GM12878 (cell line): ENCODE results near the gene ZNF57. TPM values are rescaled to one million over a fixed set of nuclear protein-coding genes. Genes with fewer than 3 reads are reported as not detected.

ENCODE experiments used
- ATAC-seq: fragments of 200-7000 bp; cut with Tn5 transposase; 3 replicates; pipeline ENCODE4 v1.9.1; 2020; ENCODE audit warnings: mild to moderate bottlenecking, moderate library complexity
- BruUV-seq: library from RNA; stranded (reverse); fragments of 400-500 nt; replicated peaks from 2 replicates; lab custom pipeline; 2021; lab: Mats Ljungman, UMichigan
- CTCF ChIA-PET: fragments of 300-600 bp; sonication (Branson Sonifier 250); formaldehyde crosslinking; extraction: SDS; loops from one replicate; lab custom pipeline; 2021; ENCODE audit warnings: inconsistent platforms; lab: Yijun Ruan, JAX
- POLR2A ChIA-PET: fragments of 350-600 bp; formaldehyde crosslinking; extraction: SDS; loops from one replicate; lab custom pipeline; 2021; ENCODE audit warnings: inconsistent platforms; lab: Charles Lee
- RAD21 ChIA-PET: fragments of 300-600 bp; sonication (Branson Sonifier 250); formaldehyde crosslinking; loops from one replicate; lab custom pipeline; 2023; ENCODE audit warnings: antibody characterized with exemption; ENCODE audit not compliant: unreplicated experiment; lab: Charles Lee
- SMC1A ChIA-PET: fragments of 300-600 bp; sonication (Branson Sonifier 250); formaldehyde crosslinking; loops from one replicate; lab custom pipeline; 2023; ENCODE audit not compliant: unreplicated experiment, uncharacterized antibody; lab: Charles Lee
- DNase-seq: peaks from one replicate; pipeline ENCODE4 v3.0.0-alpha.2; 2011; ENCODE audit warnings: low read depth, low spot score
- FAIRE-seq: peaks from 3 replicates; lab custom pipeline; 2011; peaks lifted over from hg19 to GRCh38; lab: Jason Lieb, UNC
- H2AFZ ChIP-seq: 2 replicates; pipeline ENCODE4 v1.6.0; 2011; ENCODE audit warnings: low read depth, low read length, control low read depth; ENCODE audit not compliant: control insufficient read depth
- H3K27ac ChIP-seq: 2 replicates; pipeline ENCODE4 v1.5.1; 2011; ENCODE audit warnings: control low read depth; ENCODE audit not compliant: control insufficient read depth, insufficient read depth
- H3K27me3 ChIP-seq, 2 experiments: replicated peaks in 1 of 2; 2 replicates each; pipeline versions ENCODE4 v1.6.0 to v1.6.1; 2011; ENCODE audit warnings: low read length in 1 of 2; ENCODE audit not compliant: control insufficient read depth in 2 of 2, insufficient read depth in 2 of 2
- H3K36me3 ChIP-seq, 2 experiments: 2 replicates each; pipeline ENCODE4 v1.5.1; 2011; ENCODE audit warnings: low read length in 1 of 2; ENCODE audit not compliant: control insufficient read depth in 2 of 2, insufficient read depth in 2 of 2
- H3K4me1 ChIP-seq: 2 replicates; pipeline ENCODE4 v1.6.1; 2011; ENCODE audit warnings: mild to moderate bottlenecking, low read length, moderate library complexity, mixed read lengths; ENCODE audit not compliant: control insufficient read depth, insufficient read depth
- H3K4me2 ChIP-seq: 2 replicates; pipeline ENCODE4 v1.6.0; 2011; ENCODE audit warnings: control low read depth; ENCODE audit not compliant: control insufficient read depth, insufficient read depth
- H3K4me3 ChIP-seq: fragments of 200-600 bp; sonication (generic); 2 replicates; pipeline ENCODE4 v1.5.1; 2016
- H3K79me2 ChIP-seq: 2 replicates; pipeline ENCODE4 v1.6.0; 2011; ENCODE audit warnings: low read length; ENCODE audit not compliant: control insufficient read depth, insufficient read depth
- H3K9ac ChIP-seq: 2 replicates; pipeline ENCODE4 v1.8.0; 2011; ENCODE audit warnings: low read length, control low read depth, mixed read lengths; ENCODE audit not compliant: control insufficient read depth, insufficient read depth
- H3K9me3 ChIP-seq: replicated peaks from 3 replicates; pipeline ENCODE4 v1.5.1; 2011; ENCODE audit warnings: mild to moderate bottlenecking, low read length; ENCODE audit not compliant: control insufficient read depth, insufficient read depth
- H4K20me1 ChIP-seq: 2 replicates; pipeline ENCODE4 v1.6.0; 2011; ENCODE audit not compliant: control insufficient read depth, insufficient read depth
- CREM ChIP-seq: IDR thresholded peaks from 2 replicates; pipeline ENCODE4 v1.6.1; 2014; ENCODE audit warnings: antibody characterized with exemption, low read depth
- CTCF ChIP-seq, 3 experiments: IDR thresholded peaks in 2 of 3; conservative IDR thresholded peaks in 1 of 3; 2 replicates each; pipeline ENCODE4 v1.5.1; 2011; ENCODE audit warnings: low read depth in 3 of 3, low read length in 3 of 3, mild to moderate bottlenecking in 3 of 3, control low read depth in 2 of 3, moderate library complexity in 2 of 3, inconsistent platforms in 1 of 3, mixed read lengths in 1 of 3; ENCODE audit not compliant: control insufficient read depth in 2 of 3, insufficient read depth in 1 of 3; ENCODE audit errors: extremely low read depth in 1 of 3
- MEF2A ChIP-seq: IDR thresholded peaks from 2 replicates; pipeline ENCODE4 v1.6.1; 2011; ENCODE audit warnings: low read depth, mild to moderate bottlenecking, low read length, moderate library complexity; ENCODE audit not compliant: insufficient read depth
- MYB ChIP-seq: fragments of 150-350 bp; IDR thresholded peaks from 2 replicates; pipeline ENCODE4 v1.6.1; 2014; ENCODE audit warnings: mild to moderate bottlenecking, low read depth, low read length, borderline replicate concordance
- MYC ChIP-seq: IDR thresholded peaks from 2 replicates; pipeline ENCODE4 v1.6.1; 2011; ENCODE audit warnings: mild to moderate bottlenecking, low read length, moderate library complexity, inconsistent platforms; ENCODE audit not compliant: insufficient read depth, insufficient replicate concordance, insufficient read length, severe bottlenecking
- NBN ChIP-seq: fragments of 450-650 bp; IDR thresholded peaks from 2 replicates; pipeline ENCODE4 v1.6.1; 2016
- PAX5 ChIP-seq: IDR thresholded peaks from 2 replicates; pipeline ENCODE4 v1.6.1; 2011; ENCODE audit warnings: low read depth, low read length, borderline replicate concordance
- RAD21 ChIP-seq: IDR thresholded peaks from 2 replicates; pipeline ENCODE4 v1.6.1; 2011; ENCODE audit warnings: mild to moderate bottlenecking, low read depth, low read length, moderate library complexity; ENCODE audit not compliant: insufficient read depth
- TAF1 ChIP-seq: IDR thresholded peaks from 2 replicates; pipeline ENCODE4 v1.6.1; 2011; ENCODE audit warnings: mild to moderate bottlenecking, low read depth, low read length, borderline replicate concordance
- TARDBP ChIP-seq: IDR thresholded peaks from 2 replicates; pipeline ENCODE4 v1.6.1; 2016; ENCODE audit warnings: borderline replicate concordance
- ZBTB4 ChIP-seq: fragments of 450-650 bp; formaldehyde crosslinking; IDR thresholded peaks from 2 replicates; pipeline ENCODE4 v1.4.0; 2022; ENCODE audit warnings: mild to moderate bottlenecking, moderate library complexity
- WGBS: methylation state at CpG from one replicate; pipeline ENCODE4 v1.1.6; 2016; ENCODE audit warnings: low lambda C conversion rate; ENCODE audit not compliant: insufficient replicate concordance, insufficient coverage; ENCODE audit errors: missing lambda C conversion rate; 5-methylcytosine and 5-hydroxymethylcytosine counted together
- in situ Hi-C: fragments of 300-500 bp; cut with MboI; formaldehyde crosslinking; loops from 9 replicates; pipeline ENCODE4 v1.14.3; 2018; ENCODE audit warnings: mixed read lengths
- intact Hi-C: fragments of 100-400 bp; cut with micrococcal nuclease; formaldehyde crosslinking; loops from one replicate; pipeline ENCODE4 v1.14.2; 2022; ENCODE audit not compliant: unreplicated experiment
- polyA plus RNA-seq, 11 experiments: library from polyadenylated mRNA; depleted of rRNA in 4 of 11; unstranded in 6 of 11; stranded (reverse) in 5 of 11; fragments of >200 nt; fragmentation: Nextera tagmentation in 4 of 11; fragmentation: Illumina TruSeq in 1 of 11; extraction: Ambion mirVana in 4 of 11; extraction: Trizol in 1 of 11; gene quantifications; 1 replicate in 1 of 11; 2 replicates in 10 of 11; pipeline versions ENCODE4 v1.2.1 to v1.2.3, GENCODE V29; 2011 to 2016; ENCODE audit warnings: inconsistent platforms in 2 of 11, missing spikeins in 2 of 11, low read depth in 1 of 11
- total RNA-seq, 4 experiments: library from RNA; depleted of rRNA in 3 of 4; stranded (reverse); fragments of >200 nt in 3 of 4; fragmentation: Illumina TruSeq in 1 of 4; extraction: Trizol in 1 of 4; gene quantifications; 2 replicates each; pipeline versions ENCODE4 v1.2.1 to v1.2.3, GENCODE V29; 2013 to 2021
- TF ChIP-seq, protein P1 (sequence below): fragments of 450-650 bp; IDR thresholded peaks from 2 replicates; pipeline ENCODE4 v1.6.1; 2018; ENCODE audit warnings: mild to moderate bottlenecking, low read depth, moderate library complexity; ENCODE audit not compliant: partially characterized antibody

Gene ZNF57
- total and polyA plus RNA-seq, 10 of the 15 experiments (the other 5 are each of a cell fraction or from before 2014, with no cell fraction given) = 2.7 to 8.9 (median 5.8) TPM

DNA sequence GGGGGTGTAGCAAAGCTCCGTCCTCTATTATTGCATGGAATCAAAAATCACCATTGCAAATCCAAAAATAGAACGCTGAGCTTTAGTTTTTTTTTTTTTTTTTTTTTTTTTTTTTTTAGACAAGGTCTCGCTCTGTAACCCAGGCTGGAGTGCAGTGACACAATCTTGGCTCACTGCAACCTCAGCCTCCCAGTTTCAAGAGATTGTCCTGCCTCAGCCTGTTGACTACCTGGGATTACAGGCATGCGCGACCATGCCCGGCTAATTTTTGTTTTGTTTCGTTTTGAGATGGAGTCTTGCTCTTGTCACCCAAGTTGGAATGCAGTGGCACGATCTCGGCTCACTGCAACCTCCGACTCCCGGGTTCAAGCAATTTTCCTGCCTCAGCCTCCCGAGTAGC is 59.4 kb downstream of the ZNF57 start (continued):
- no peak for TF ChIP-seq MYB
- TF ChIP-seq PAX5 = no peak
- no peak for TF ChIP-seq MYC
- TF ChIP-seq MEF2A = no peak
- TF ChIP-seq, protein P1, sequence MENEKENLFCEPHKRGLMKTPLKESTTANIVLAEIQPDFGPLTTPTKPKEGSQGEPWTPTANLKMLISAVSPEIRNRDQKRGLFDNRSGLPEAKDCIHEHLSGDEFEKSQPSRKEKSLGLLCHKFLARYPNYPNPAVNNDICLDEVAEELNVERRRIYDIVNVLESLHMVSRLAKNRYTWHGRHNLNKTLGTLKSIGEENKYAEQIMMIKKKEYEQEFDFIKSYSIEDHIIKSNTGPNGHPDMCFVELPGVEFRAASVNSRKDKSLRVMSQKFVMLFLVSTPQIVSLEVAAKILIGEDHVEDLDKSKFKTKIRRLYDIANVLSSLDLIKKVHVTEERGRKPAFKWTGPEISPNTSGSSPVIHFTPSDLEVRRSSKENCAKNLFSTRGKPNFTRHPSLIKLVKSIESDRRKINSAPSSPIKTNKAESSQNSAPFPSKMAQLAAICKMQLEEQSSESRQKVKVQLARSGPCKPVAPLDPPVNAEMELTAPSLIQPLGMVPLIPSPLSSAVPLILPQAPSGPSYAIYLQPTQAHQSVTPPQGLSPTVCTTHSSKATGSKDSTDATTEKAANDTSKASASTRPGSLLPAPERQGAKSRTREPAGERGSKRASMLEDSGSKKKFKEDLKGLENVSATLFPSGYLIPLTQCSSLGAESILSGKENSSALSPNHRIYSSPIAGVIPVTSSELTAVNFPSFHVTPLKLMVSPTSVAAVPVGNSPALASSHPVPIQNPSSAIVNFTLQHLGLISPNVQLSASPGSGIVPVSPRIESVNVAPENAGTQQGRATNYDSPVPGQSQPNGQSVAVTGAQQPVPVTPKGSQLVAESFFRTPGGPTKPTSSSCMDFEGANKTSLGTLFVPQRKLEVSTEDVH = no peak
- TF ChIP-seq TAF1 = no peak
- TF ChIP-seq TARDBP = no peak

GRCh38 chr19:2962018-2962670 is 61.4 kb downstream of the ZNF57 start:
- Histone ChIP-seq H3K4me3 (no peak overlapping the region), H3K9me3 (no peaks in the 10 kb centered on the region), H3K79me2 (no peaks in the 10 kb centered on the region), H2AFZ (peak overlapping the region; percentile 49; the same call in 1 of the 2 replicates), H3K9ac (no peak overlapping the region), H4K20me1 (no peaks in the 10 kb centered on the region), H3K4me1 (peaks cover 4% of the 10 kb centered on the region; the same call in 1 of the 2 replicates), H3K27ac (no peak overlapping the region), H3K4me2 (no peak overlapping the region), H3K27me3 (no peaks in the 10 kb centered on the region), H3K36me3 (no peaks in the 10 kb centered on the region)
- intact Hi-C loops (loop anchor here (1.0 to 2.0 kb wide), 3 partner anchors 112 to 201 kb away; no protein-coding TSS in a partner anchor), in situ Hi-C loops (loop anchor here (5.0 kb wide), 1 partner anchor 140 kb away; no protein-coding TSS in a partner anchor)
- ChIA-PET CTCF (interaction anchor here (0.6 to 3.0 kb wide), 12 partner anchors 8 to 198 kb away, joined by 3 to 33 read pairs (median 4); no protein-coding TSS in a partner anchor), RAD21 (interaction anchor here (1.0 to 1.8 kb wide), 6 partner anchors 11 to 163 kb away, joined by 3 to 10 read pairs (median 3); no protein-coding TSS in a partner anchor), SMC1A (interaction anchor here (1.2 to 2.6 kb wide), 3 partner anchors 113 to 166 kb away, joined by 3 to 9 read pairs (median 5); no protein-coding TSS in a partner anchor), POLR2A (interaction anchor here (0.7 kb wide), 1 partner anchor 75 kb away, joined by 4 read pairs; no protein-coding TSS in a partner anchor)
- ATAC-seq = peak; percentile 78
- DNase-seq = peak; percentile 65
- 42% methylated on average over 14 of the region's 17 CpGs for WGBS
- peak; percentile 56 for FAIRE-seq
- no TSS peak for BruUV-seq
- peak; percentile 63 to 94 (median 65); a peak in 5 of 6 replicates for TF ChIP-seq CTCF (IDR thresholded peaks at IDR 0.05 in 2 of 3, conservative IDR thresholded peaks at IDR 0.05 in 1 of 3; ENCODE audit: control insufficient read depth in 2 of 3, extremely low read depth in 1 of 3, insufficient read depth in 1 of 3, low read depth in 3 of 3, low read length in 3 of 3)
- peak; percentile 82 for TF ChIP-seq RAD21
- TF ChIP-seq NBN = peak; percentile 97
- TF ChIP-seq ZBTB4 (CRISPR knock-in tag) = peak; percentile 93
- TF ChIP-seq CREM = peak; percentile 97
- TF ChIP-seq PAX5 = no peak
